ENCODE results near the gene ABCB1.

- TF ChIP-seq EZH2phosphoT487 (IDR thresholded peaks at IDR 0.05; ENCODE audit: borderline replicate concordance, low read length) = no peak
- TF ChIP-seq, protein P1, sequence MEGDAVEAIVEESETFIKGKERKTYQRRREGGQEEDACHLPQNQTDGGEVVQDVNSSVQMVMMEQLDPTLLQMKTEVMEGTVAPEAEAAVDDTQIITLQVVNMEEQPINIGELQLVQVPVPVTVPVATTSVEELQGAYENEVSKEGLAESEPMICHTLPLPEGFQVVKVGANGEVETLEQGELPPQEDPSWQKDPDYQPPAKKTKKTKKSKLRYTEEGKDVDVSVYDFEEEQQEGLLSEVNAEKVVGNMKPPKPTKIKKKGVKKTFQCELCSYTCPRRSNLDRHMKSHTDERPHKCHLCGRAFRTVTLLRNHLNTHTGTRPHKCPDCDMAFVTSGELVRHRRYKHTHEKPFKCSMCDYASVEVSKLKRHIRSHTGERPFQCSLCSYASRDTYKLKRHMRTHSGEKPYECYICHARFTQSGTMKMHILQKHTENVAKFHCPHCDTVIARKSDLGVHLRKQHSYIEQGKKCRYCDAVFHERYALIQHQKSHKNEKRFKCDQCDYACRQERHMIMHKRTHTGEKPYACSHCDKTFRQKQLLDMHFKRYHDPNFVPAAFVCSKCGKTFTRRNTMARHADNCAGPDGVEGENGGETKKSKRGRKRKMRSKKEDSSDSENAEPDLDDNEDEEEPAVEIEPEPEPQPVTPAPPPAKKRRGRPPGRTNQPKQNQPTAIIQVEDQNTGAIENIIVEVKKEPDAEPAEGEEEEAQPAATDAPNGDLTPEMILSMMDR (conservative IDR thresholded peaks at IDR 0.05; ENCODE audit: low read depth, low read length) = no peak
- no peak for TF ChIP-seq EZH2 (IDR thresholded peaks at IDR 0.05; ENCODE audit: low read length, unreplicated experiment)
Measured at GRCh38 chr7:87517136-87517815, 83.4 kb downstream of the ABCB1 start.

All from PC-3 (cell line).